Bronchial epithelial cell (primary cell): ENCODE measurements around the gene ATRNL1. TPM values are rescaled to one million over a fixed set of nuclear protein-coding genes. Genes with fewer than 3 reads are reported as not detected.
"Not testable (repeated sequence)": the region's sequence is repeated elsewhere in the genome, so short reads cannot be mapped to it uniquely, and the experiment has no call there.

Experiments
- DNase-seq: peaks from one replicate; pipeline ENCODE4 v3.0.0-alpha.2; 2010; ENCODE audit warnings: low read depth
- FAIRE-seq: peaks from 2 replicates; lab custom pipeline; 2011; peaks lifted over from hg19 to GRCh38; lab: Jason Lieb, UNC
- H3K27me3 ChIP-seq: 2 replicates; pipeline ENCODE4 v1.5.1; 2011; ENCODE audit warnings: low read length; ENCODE audit not compliant: control insufficient read depth, insufficient read depth
- H3K36me3 ChIP-seq: 2 replicates; pipeline ENCODE4 v1.5.1; 2011; ENCODE audit warnings: low read length; ENCODE audit not compliant: control insufficient read depth, insufficient read depth
- H3K4me3 ChIP-seq: 2 replicates; pipeline ENCODE4 v1.5.1; 2011; ENCODE audit warnings: mild to moderate bottlenecking, low read depth, low read length, control low read depth
- CTCF ChIP-seq: IDR thresholded peaks from 2 replicates; pipeline ENCODE4 v1.5.1; 2011; ENCODE audit warnings: mild to moderate bottlenecking, moderate library complexity, low read length, control low read depth, inconsistent platforms; ENCODE audit not compliant: insufficient read depth, severe bottlenecking
- total RNA-seq: library from RNA; depleted of rRNA; stranded (reverse); fragments of >200 nt; gene quantifications from 2 replicates; pipeline ENCODE4 v1.2.1, GENCODE V29; 2014

Gene ATRNL1
- total RNA-seq, 1 donor from 2014 or later, result 0.53 TPM

- Histone ChIP-seq H3K36me3 (no peaks in the 10 kb centered on the region), H3K4me3 (peak overlapping the region; percentile 37), H3K27me3 (peaks cover 18% of the 10 kb centered on the region)
- FAIRE-seq (no peak), DNase-seq (peak; percentile 5)
- no peak for TF ChIP-seq CTCF
Measured at GRCh38 chr10:115092555-115093285, 445 bp upstream of the ATRNL1 start.

GRCh38 chr10:115093776-115094408 lies 727 bp downstream of the ATRNL1 start:
- no peaks in the 10 kb centered on the region for H3K36me3 ChIP-seq
- peak overlapping the region; percentile 37 for H3K4me3 ChIP-seq
- DNase-seq (no peak), FAIRE-seq (no peak)
- peak; percentile 30 for TF ChIP-seq CTCF
- H3K27me3 ChIP-seq, result peaks cover 18% of the 10 kb centered on the region

- Histone ChIP-seq H3K27me3 (peaks cover 18% of the 10 kb centered on the region), H3K4me3 (no peak overlapping the region), H3K36me3 (no peaks in the 10 kb centered on the region)
- no peak for TF ChIP-seq CTCF
- no peak for FAIRE-seq
- DNase-seq, result no peak
Measured at GRCh38 chr10:115094416-115095140, 1.4 kb downstream of the ATRNL1 start.

GRCh38 chr10:115095758-115096157 lies 2.6 kb downstream of the ATRNL1 start:
- peaks cover 18% of the 10 kb centered on the region for H3K27me3 ChIP-seq
- no peak overlapping the region for H3K4me3 ChIP-seq
- FAIRE-seq (no peak), DNase-seq (no peak)
- no peaks in the 10 kb centered on the region for H3K36me3 ChIP-seq
- no peak for TF ChIP-seq CTCF

GRCh38 chr10:115103700-115104099 lies 10.5 kb downstream of the ATRNL1 start:
- Histone ChIP-seq H3K36me3 (no peaks in the 10 kb centered on the region), H3K27me3 (no peaks in the 10 kb centered on the region), H3K4me3 (no peak overlapping the region)
- DNase-seq (no peak), FAIRE-seq (no peak)
- TF ChIP-seq CTCF, result no peak

GRCh38 chr10:115105411-115105810 lies 12.2 kb downstream of the ATRNL1 start:
- not testable (repeated sequence) for DNase-seq, H3K4me3 ChIP-seq, FAIRE-seq, H3K27me3 ChIP-seq, H3K36me3 ChIP-seq
